ENCODE results near the gene LBX2.
A peak's percentile ranks its signal among the peaks of the same experiment; 100 is the strongest.

Gene LBX2

GRCh38 chr2:74525717-74526648 is 26.6 kb upstream of the LBX2 start, which contains the start of gene DQX1:
TSS of gene DQX1 (minus strand) at chr2:74526231. CDS start at chr2:74525729, 502 bp downstream.
- DNase-seq (ENCODE audit: low read depth, low spot score) = peak; percentile 40

- no peak for DNase-seq (ENCODE audit: low read depth, low spot score)
These were observed 25.7 kb upstream of the LBX2 start for GRCh38 chr2:74524955-74525716.

GRCh38 chr2:74524005-74524404 is 24.6 kb upstream of the LBX2 start:
- no peak for DNase-seq (ENCODE audit: low read depth, low spot score)

GRCh38 chr2:74522516-74522915 is 23.1 kb upstream of the LBX2 start:
- no peak for DNase-seq (ENCODE audit: low read depth, low spot score)

- DNase-seq (ENCODE audit: low read depth, low spot score) = no peak
These were observed 17.2 kb upstream of the LBX2 start for GRCh38 chr2:74516650-74517049.

GRCh38 chr2:74515981-74516633 is 16.7 kb upstream of the LBX2 start:
- peak; percentile 85 for DNase-seq (ENCODE audit: low read depth, low spot score)

GRCh38 chr2:74515271-74515980 is 16.0 kb upstream of the LBX2 start:
- DNase-seq (ENCODE audit: low read depth, low spot score) = peak; percentile 70

- DNase-seq (ENCODE audit: low read depth, low spot score) = peak; percentile 34
These were observed 15.2 kb upstream of the LBX2 start, which contains the start of gene TLX2 for GRCh38 chr2:74514368-74515270. TSS of gene TLX2 (plus strand) at chr2:74514450. CDS start at chr2:74514807, 357 bp downstream.

- DNase-seq (ENCODE audit: low read depth, low spot score) = peak; percentile 45
These were observed 14.4 kb upstream of the LBX2 start for GRCh38 chr2:74513605-74514367.

- no peak for DNase-seq (ENCODE audit: low read depth, low spot score)
These were observed 13.6 kb upstream of the LBX2 start for GRCh38 chr2:74512744-74513604.

GRCh38 chr2:74511104-74511989 is 11.9 kb upstream of the LBX2 start:
- no peak for DNase-seq (ENCODE audit: low read depth, low spot score)

GRCh38 chr2:74510272-74510671 is 10.9 kb upstream of the LBX2 start:
- no peak for DNase-seq (ENCODE audit: low read depth, low spot score)

- DNase-seq (ENCODE audit: low read depth, low spot score) = no peak
These were observed 8.6 kb upstream of the LBX2 start for GRCh38 chr2:74507926-74508520.

GRCh38 chr2:74507145-74507925 is 7.9 kb upstream of the LBX2 start, which contains the start of gene PCGF1:
TSS of gene PCGF1 (minus strand) at chr2:74507695. CDS start at chr2:74507668, 27 bp downstream.
- peak; percentile 99 for DNase-seq (ENCODE audit: low read depth, low spot score)

- no peak for DNase-seq (ENCODE audit: low read depth, low spot score)
These were observed 6.2 kb upstream of the LBX2 start for GRCh38 chr2:74505448-74506246.

Data from ELF-1 (cell line).